PC-3 (cell line): Measurements from ENCODE around the gene PRKG2. TPM values are rescaled to one million over a fixed set of nuclear protein-coding genes. Genes with fewer than 3 reads are reported as not detected.

ENCODE experiments used
- ATAC-seq: fragments of 200-7000 bp; cut with Tn5 transposase; 2 replicates; pipeline ENCODE4 v1.9.1; 2020; ENCODE audit warnings: mild to moderate bottlenecking, moderate library complexity
- BruUV-seq: library from RNA; stranded (reverse); fragments of 400-500 nt; replicated peaks from 2 replicates; lab custom pipeline; 2021; lab: Mats Ljungman, UMichigan
- CTCF ChIA-PET: fragments of 300-600 bp; sonication (Branson Sonifier 250); formaldehyde crosslinking; loops from one replicate; lab custom pipeline; 2022; ENCODE audit warnings: antibody characterized with exemption; lab: Charles Lee
- POLR2A ChIA-PET: fragments of 300-600 bp; sonication (Branson Sonifier 250); formaldehyde crosslinking; loops from one replicate; lab custom pipeline; 2022; ENCODE audit warnings: antibody characterized with exemption; ENCODE audit not compliant: unreplicated experiment; lab: Charles Lee
- DNase-seq: peaks from one replicate; pipeline ENCODE4 v3.0.0-alpha.2; 2015
- H2AFZ ChIP-seq: fragments of 300-600 bp; sonication (generic); 2 replicates; pipeline ENCODE4 v1.6.0; 2016; ENCODE audit warnings: antibody characterized with exemption, low read length
- H3F3A ChIP-seq: fragments of 300-600 bp; sonication (generic); one replicate; pipeline ENCODE4 v1.6.0; 2017; ENCODE audit warnings: antibody characterized with exemption, low read length, control low read depth, mild to moderate bottlenecking; ENCODE audit not compliant: unreplicated experiment
- H3K27ac ChIP-seq: fragments of 300-600 bp; sonication (generic); 2 replicates; pipeline ENCODE4 v1.5.1; 2016; ENCODE audit warnings: mild to moderate bottlenecking, low read length
- H3K27me3 ChIP-seq: fragments of 300-600 bp; sonication (generic); 2 replicates; pipeline ENCODE4 v1.6.1; 2016; ENCODE audit warnings: low read length, mixed read lengths
- H3K36me3 ChIP-seq: fragments of 300-600 bp; sonication (generic); 2 replicates; pipeline ENCODE4 v1.6.1; 2016; ENCODE audit warnings: low read depth, mixed run types, low read length, mixed read lengths
- H3K4me1 ChIP-seq: fragments of 300-600 bp; sonication (generic); 2 replicates; pipeline ENCODE4 v1.5.1; 2016; ENCODE audit warnings: low read length; ENCODE audit not compliant: insufficient read depth
- H3K4me2 ChIP-seq: fragments of 300-600 bp; sonication (generic); 2 replicates; pipeline ENCODE4 v1.6.0; 2016; ENCODE audit warnings: low read length
- H3K4me3 ChIP-seq: fragments of 300-600 bp; sonication (generic); 2 replicates; pipeline ENCODE4 v1.5.1; 2016; ENCODE audit warnings: mild to moderate bottlenecking, low read length, mixed read lengths
- H3K79me2 ChIP-seq: fragments of 300-600 bp; sonication (generic); 2 replicates; pipeline ENCODE4 v1.6.1; 2017; ENCODE audit warnings: low read length, mixed read lengths
- H3K9ac ChIP-seq: fragments of 300-600 bp; sonication (generic); 2 replicates; pipeline ENCODE4 v1.6.0; 2016; ENCODE audit warnings: mild to moderate bottlenecking, low read length
- H3K9me2 ChIP-seq: fragments of 300-600 bp; sonication (generic); replicated peaks from 2 replicates; pipeline ENCODE4 v1.6.1; 2016; ENCODE audit warnings: mixed run types, low read length, mixed read lengths
- H3K9me3 ChIP-seq: fragments of 300-600 bp; sonication (generic); 2 replicates; pipeline ENCODE4 v1.6.1; 2016; ENCODE audit warnings: low read length, mixed read lengths
- H4K20me1 ChIP-seq: fragments of 300-600 bp; sonication (generic); 2 replicates; pipeline ENCODE4 v1.6.1; 2016; ENCODE audit warnings: low read length, mixed read lengths
- CTCF ChIP-seq: fragments of 300-600 bp; sonication (generic); conservative IDR thresholded peaks from 2 replicates; pipeline ENCODE4 v1.5.1; 2017; ENCODE audit warnings: antibody characterized with exemption, low read depth, mild to moderate bottlenecking, low read length
- EZH2 ChIP-seq: fragments of 300-600 bp; sonication (generic); IDR thresholded peaks from one replicate; pipeline ENCODE4 v1.6.1; 2017; ENCODE audit warnings: antibody characterized with exemption, mild to moderate bottlenecking, low read length; ENCODE audit not compliant: unreplicated experiment
- EZH2phosphoT487 ChIP-seq: fragments of 300-600 bp; sonication (generic); IDR thresholded peaks from 2 replicates; pipeline ENCODE4 v1.6.1; 2018; ENCODE audit warnings: mild to moderate bottlenecking, antibody characterized with exemption, low read length, borderline replicate concordance
- intact Hi-C: fragments of 100-400 bp; cut with micrococcal nuclease; formaldehyde crosslinking; loops from 2 replicates; pipeline ENCODE4 v1.9.0; 2023
- total RNA-seq: library from RNA; depleted of rRNA; stranded (reverse); fragments of >200 nt; gene quantifications from 2 replicates; pipeline ENCODE4 v1.2.3, GENCODE V29; 2014

PRKG2 gene
- total RNA-seq, 1 experiment from 2014 or later = 0.55 TPM

- H3K4me3 ChIP-seq = no peak overlapping the region
- no peaks in the 10 kb centered on the region for H3F3A ChIP-seq
- TF ChIP-seq EZH2phosphoT487 = no peak
- no peak for TF ChIP-seq EZH2
- no peak for TF ChIP-seq CTCF
- no peaks in the 10 kb centered on the region for H3K9me2 ChIP-seq
- ATAC-seq (no peak), DNase-seq (no peak)
- no peak overlapping the region for H3K27ac ChIP-seq
- no peaks in the 10 kb centered on the region for H3K4me1 ChIP-seq
- H3K9ac ChIP-seq = no peak overlapping the region
- ChIA-PET POLR2A (no interaction called here), CTCF (no interaction called here)
- H4K20me1 ChIP-seq = no peaks in the 10 kb centered on the region
- no peaks in the 10 kb centered on the region for H3K36me3 ChIP-seq
- H3K79me2 ChIP-seq = no peaks in the 10 kb centered on the region
- no TSS peak for BruUV-seq
- intact Hi-C loops = no loop called here
- no peak overlapping the region for H3K4me2 ChIP-seq
- H2AFZ ChIP-seq = no peak overlapping the region
- no peaks in the 10 kb centered on the region for H3K9me3 ChIP-seq
- H3K27me3 ChIP-seq = no peaks in the 10 kb centered on the region
Observed at GRCh38 chr4:81173213-81173612, 41.8 kb downstream of the PRKG2 start.

GRCh38 chr4:81166458-81167160, 48.4 kb downstream of the PRKG2 start:
- Histone ChIP-seq H3K9me2 (no peaks in the 10 kb centered on the region), H3K4me2 (peak overlapping the region; percentile 47), H3K27ac (peak overlapping the region; percentile 52), H3K9ac (no peak overlapping the region), H3K27me3 (no peaks in the 10 kb centered on the region), H3K9me3 (no peaks in the 10 kb centered on the region), H3K79me2 (no peaks in the 10 kb centered on the region), H3K4me3 (peak overlapping the region; percentile 17), H3F3A (no peaks in the 10 kb centered on the region), H2AFZ (peak overlapping the region; percentile 70), H4K20me1 (no peaks in the 10 kb centered on the region), H3K36me3 (no peaks in the 10 kb centered on the region), H3K4me1 (peaks cover 33% of the 10 kb centered on the region)
- DNase-seq = peak; percentile 66
- intact Hi-C loops = no loop called here
- ChIA-PET POLR2A (no interaction called here), CTCF (no interaction called here)
- TF ChIP-seq CTCF (no peak), EZH2 (no peak), EZH2phosphoT487 (no peak)
- BruUV-seq = no TSS peak
- ATAC-seq = no peak

- H3F3A ChIP-seq = no peaks in the 10 kb centered on the region
- POLR2A ChIA-PET = no interaction called here
- intact Hi-C loops = no loop called here
Observed at GRCh38 chr4:81165861-81166430, 49.1 kb downstream of the PRKG2 start.

More at GRCh38 chr4:81165861-81166430, 49.1 kb downstream of the PRKG2 start:
- H3K4me3 ChIP-seq = peak overlapping the region; percentile 17
- no peak for TF ChIP-seq EZH2
- no peak for TF ChIP-seq EZH2phosphoT487
- no peak for TF ChIP-seq CTCF
- no peaks in the 10 kb centered on the region for H3K9me3 ChIP-seq
- no peaks in the 10 kb centered on the region for H3K36me3 ChIP-seq
- peak overlapping the region; percentile 70 for H2AFZ ChIP-seq
- CTCF ChIA-PET = no interaction called here
- DNase-seq (no peak), ATAC-seq (no peak)
- H3K9me2 ChIP-seq = no peaks in the 10 kb centered on the region
- no peaks in the 10 kb centered on the region for H3K79me2 ChIP-seq
- H4K20me1 ChIP-seq = no peaks in the 10 kb centered on the region
- no peaks in the 10 kb centered on the region for H3K27me3 ChIP-seq
- peak overlapping the region; percentile 47 for H3K4me2 ChIP-seq
- no TSS peak for BruUV-seq
- H3K4me1 ChIP-seq = peaks cover 33% of the 10 kb centered on the region
- H3K9ac ChIP-seq = no peak overlapping the region
- peak overlapping the region; percentile 52 for H3K27ac ChIP-seq
